ENCODE data around the gene MTMR11. TPM values are rescaled to one million over a fixed set of nuclear protein-coding genes. Genes with fewer than 3 reads are reported as not detected.

MTMR11 gene
- total and polyA plus RNA-seq, 2 experiments from 2014 or later: 2.4 to 3.6 TPM

- no peak for TF ChIP-seq EZH2phosphoT487 (IDR thresholded peaks at IDR 0.05; ENCODE audit: unreplicated experiment)
Measured at GRCh38 chr1:149936170-149936991, at the start of gene MTMR11 (continued).

GRCh38 chr1:149979972-149980540, 43.4 kb upstream of the MTMR11 start:
- Mint-ChIP-seq H3K27me3 (ENCODE audit: insufficient read depth, low read depth, poor library complexity) (no peaks in the 10 kb centered on the region), H3K4me1 (peaks cover 2% of the 10 kb centered on the region; the same call in 1 of the 3 replicates), H3K36me3 (ENCODE audit: low read depth) (peaks cover 15% of the 10 kb centered on the region), H3K9me3 (no peaks in the 10 kb centered on the region), H3K4me3 (no peak overlapping the region), H3K27ac (no peak overlapping the region)
- Histone ChIP-seq H3F3A (replicated peaks; ENCODE audit: low read depth) (no peaks in the 10 kb centered on the region), H3K36me3 (ENCODE audit: insufficient read depth) (peaks cover 7% of the 10 kb centered on the region), H3K4me1 (ENCODE audit: insufficient read depth) (no peaks in the 10 kb centered on the region), H2AFZ (no peak overlapping the region), H3K9me2 (ENCODE audit: insufficient read depth) (no peaks in the 10 kb centered on the region), H3K79me2 (replicated peaks; ENCODE audit: insufficient read depth) (peaks cover 71% of the 10 kb centered on the region), H3K4me2 (no peak overlapping the region), H3K27ac (ENCODE audit: low read depth) (no peak overlapping the region), H3K27me3 (ENCODE audit: insufficient read depth) (no peaks in the 10 kb centered on the region), H4K20me1 (replicated peaks; ENCODE audit: insufficient read depth) (peaks cover 20% of the 10 kb centered on the region), H3K4me3 (no peak overlapping the region)
- no peak for ATAC-seq
- no peak for DNase-seq (ENCODE audit: low spot score)
- no peak for TF ChIP-seq CTCF (conservative IDR thresholded peaks at IDR 0.05; ENCODE audit: low read depth in 2 of 2)
- TF ChIP-seq REST (IDR thresholded peaks at IDR 0.05; ENCODE audit: unreplicated experiment): no peak
- TF ChIP-seq ZNF462 (CRISPR knock-in tag; IDR thresholded peaks at IDR 0.05): no peak
- TF ChIP-seq EZH2phosphoT487 (IDR thresholded peaks at IDR 0.05; ENCODE audit: unreplicated experiment): no peak
- TF ChIP-seq ZNF114 (CRISPR knock-in tag; IDR thresholded peaks at IDR 0.05): no peak
- TF ChIP-seq CREB1 (CRISPR knock-in tag; IDR thresholded peaks at IDR 0.05; ENCODE audit: low read depth): no peak
- TF ChIP-seq STAT1 (IDR thresholded peaks at IDR 0.05; ENCODE audit: unreplicated experiment): no peak
- TF ChIP-seq NANOG (IDR thresholded peaks at IDR 0.05; ENCODE audit: borderline replicate concordance): no peak
- no peak for TF ChIP-seq ETS1 (IDR thresholded peaks at IDR 0.05)
- TF ChIP-seq JUNB (IDR thresholded peaks at IDR 0.05; ENCODE audit: unreplicated experiment): no peak
- TF ChIP-seq POLR2AphosphoS5 (IDR thresholded peaks at IDR 0.05; ENCODE audit: low read depth): no peak

All from GM23338 (cell line).